MV-4-11 (cell line): Measurements from ENCODE around the gene SCARF2.

Experiments used
- DNase-seq: peaks from one replicate; lab custom pipeline; 2025; lab: John Stamatoyannopoulos, UW

SCARF2 gene

GRCh38 chr22:20440637-20441591 lies 3.3 kb upstream of the SCARF2 start:
- DNase-seq = no peak

GRCh38 chr22:20439928-20440575 lies 2.4 kb upstream of the SCARF2 start:
- DNase-seq = no peak

GRCh38 chr22:20439556-20439927 lies 1.9 kb upstream of the SCARF2 start:
- DNase-seq = no peak

- no peak for DNase-seq
Observed at GRCh38 chr22:20438678-20439492, 1.3 kb upstream of the SCARF2 start.

GRCh38 chr22:20438427-20438677 lies 727 bp upstream of the SCARF2 start:
- DNase-seq = no peak

- no peak for DNase-seq
Observed at GRCh38 chr22:20436768-20437612, 635 bp downstream of the SCARF2 start.

GRCh38 chr22:20436307-20436767 lies 1.3 kb downstream of the SCARF2 start:
- no peak for DNase-seq

GRCh38 chr22:20435436-20436306 lies 2.0 kb downstream of the SCARF2 start:
- DNase-seq = no peak

GRCh38 chr22:20434773-20435172 lies 2.9 kb downstream of the SCARF2 start:
- no peak for DNase-seq

GRCh38 chr22:20434264-20434751 lies 3.3 kb downstream of the SCARF2 start:
- DNase-seq = no peak

- no peak for DNase-seq
Observed at GRCh38 chr22:20433686-20434241, 3.9 kb downstream of the SCARF2 start.

GRCh38 chr22:20433191-20433590 lies 4.4 kb downstream of the SCARF2 start:
- DNase-seq = no peak

- no peak for DNase-seq
Observed at GRCh38 chr22:20432244-20432686, 5.4 kb downstream of the SCARF2 start.

GRCh38 chr22:20431511-20432192 lies 6.0 kb downstream of the SCARF2 start:
- DNase-seq = no peak

- DNase-seq = peak; percentile 11
Observed at GRCh38 chr22:20430720-20431510, 6.7 kb downstream of the SCARF2 start.

- DNase-seq = no peak
Observed at GRCh38 chr22:20430101-20430719, 7.4 kb downstream of the SCARF2 start.

- peak; percentile 59 for DNase-seq
Observed at GRCh38 chr22:20429254-20430100, 8.1 kb downstream of the SCARF2 start.
